ENCODE results near the gene WASHC4.

WASHC4 gene

GRCh38 chr12:105212438-105212837 is 104.9 kb downstream of the WASHC4 start:
- no peak for DNase-seq

GRCh38 chr12:105214148-105214547 is 106.6 kb downstream of the WASHC4 start:
- no peak for DNase-seq

GRCh38 chr12:105214670-105215375 is 107.3 kb downstream of the WASHC4 start:
- DNase-seq: no peak

GRCh38 chr12:105218434-105218833 is 110.9 kb downstream of the WASHC4 start:
- DNase-seq: no peak

Measured in NCI-H2107 (cell line).